Activated T-cell treated with anti-CD3 and anti-CD28 coated beads, Interleukin-2, amount 50 U/mL, for 24 hours (primary cell): ENCODE measurements around the gene PODXL.
A peak's percentile ranks its signal among the peaks of the same experiment; 100 is the strongest.
"Not testable (repeated sequence)": the region's sequence is repeated elsewhere in the genome, so short reads cannot be mapped to it uniquely, and the experiment has no call there.

Experiments used
- DNase-seq: peaks from one replicate; pipeline ENCODE4 v3.0.0-alpha.2; 2020
- H3K27ac Mint-ChIP-seq: 2 replicates; pipeline ENCODE4 v1.8.0; 2020; ENCODE audit warnings: mild to moderate bottlenecking, mixed read lengths
- H3K27me3 Mint-ChIP-seq: 2 replicates; pipeline ENCODE4 v1.8.0; 2020; ENCODE audit warnings: mixed read lengths
- H3K36me3 Mint-ChIP-seq: 2 replicates; pipeline ENCODE4 v1.8.0; 2020; ENCODE audit warnings: low read depth, mixed read lengths
- H3K4me1 Mint-ChIP-seq: 2 replicates; pipeline ENCODE4 v1.8.0; 2020; ENCODE audit warnings: low read depth, mixed read lengths
- H3K4me3 Mint-ChIP-seq: 2 replicates; pipeline ENCODE4 v1.8.0; 2020; ENCODE audit warnings: mild to moderate bottlenecking, moderate library complexity, mixed read lengths
- H3K9me3 Mint-ChIP-seq: 2 replicates; pipeline ENCODE4 v1.8.0; 2020; ENCODE audit warnings: mixed read lengths

Gene PODXL

DNA sequence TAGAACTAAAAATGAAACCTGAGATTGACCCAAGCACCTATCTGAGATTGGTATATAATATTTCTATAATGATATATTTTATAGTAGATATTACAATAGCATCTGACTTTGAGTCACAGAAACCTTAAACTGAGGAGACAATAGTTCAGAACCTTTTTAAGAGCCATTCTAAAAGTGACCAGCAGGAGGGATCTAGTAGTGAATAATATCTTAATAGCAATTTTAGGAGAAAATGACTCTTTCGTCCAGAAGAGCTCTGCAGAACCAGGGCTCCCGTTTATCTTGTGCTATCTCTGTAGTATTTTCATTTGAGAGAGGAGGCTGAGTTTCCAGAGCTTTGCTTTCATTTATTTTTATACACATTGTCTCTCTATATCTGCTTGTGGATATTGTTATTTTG, 68.1 kb downstream of the PODXL start:
- Mint-ChIP-seq H3K27ac (no peak overlapping the region), H3K36me3 (peaks cover 41% of the 10 kb centered on the region), H3K9me3 (no peaks in the 10 kb centered on the region), H3K4me1 (no peaks in the 10 kb centered on the region), H3K4me3 (no peak overlapping the region), H3K27me3 (no peaks in the 10 kb centered on the region)
- DNase-seq = no peak

DNA sequence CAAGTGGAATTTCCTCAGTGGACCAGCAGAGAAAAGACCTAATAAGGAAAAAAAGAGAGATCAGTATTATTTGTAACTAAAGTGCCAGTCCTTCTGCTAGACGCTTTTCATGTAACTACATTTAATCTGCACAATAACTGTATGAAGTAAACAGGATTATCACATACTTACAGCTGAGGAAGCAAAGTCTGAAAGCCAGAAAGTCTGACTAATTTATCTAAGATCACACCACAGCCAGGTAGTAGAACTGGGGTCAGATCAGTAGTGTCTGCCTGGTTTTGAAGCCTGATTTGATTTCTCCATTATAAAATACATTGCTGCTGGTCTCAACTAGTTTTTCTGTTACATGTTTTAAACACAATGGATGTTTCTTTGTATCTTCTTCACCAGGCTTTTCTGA, 69.2 kb downstream of the PODXL start:
- Mint-ChIP-seq H3K4me1 (no peaks in the 10 kb centered on the region), H3K4me3 (no peak overlapping the region), H3K36me3 (peaks cover 40% of the 10 kb centered on the region), H3K27me3 (no peaks in the 10 kb centered on the region), H3K27ac (peak overlapping the region; percentile 63), H3K9me3 (no peaks in the 10 kb centered on the region)
- no peak for DNase-seq

DNA sequence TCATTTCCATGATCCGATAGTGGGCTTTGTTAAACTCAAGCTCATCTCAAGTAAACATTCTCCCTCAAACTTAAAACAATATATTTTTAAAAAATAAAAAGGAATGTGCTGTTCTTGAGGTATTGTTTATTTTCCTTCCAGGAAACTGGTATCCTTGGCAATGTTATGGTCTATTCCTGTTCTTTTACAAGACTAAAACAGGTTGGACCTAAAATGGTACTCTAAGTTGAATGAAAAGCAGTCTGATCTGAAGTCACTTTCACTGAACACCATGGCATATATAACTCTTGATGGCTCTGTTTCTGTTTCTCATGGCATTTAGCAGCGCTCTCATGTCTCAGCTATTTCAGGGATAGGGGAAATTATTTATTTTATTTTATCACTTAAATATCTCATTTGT, 70.1 kb downstream of the PODXL start:
- DNase-seq = no peak
- Mint-ChIP-seq H3K4me1 (no peaks in the 10 kb centered on the region), H3K36me3 (peaks cover 45% of the 10 kb centered on the region), H3K27me3 (no peaks in the 10 kb centered on the region), H3K9me3 (no peaks in the 10 kb centered on the region), H3K27ac (peak overlapping the region; percentile 27), H3K4me3 (no peak overlapping the region)

DNA sequence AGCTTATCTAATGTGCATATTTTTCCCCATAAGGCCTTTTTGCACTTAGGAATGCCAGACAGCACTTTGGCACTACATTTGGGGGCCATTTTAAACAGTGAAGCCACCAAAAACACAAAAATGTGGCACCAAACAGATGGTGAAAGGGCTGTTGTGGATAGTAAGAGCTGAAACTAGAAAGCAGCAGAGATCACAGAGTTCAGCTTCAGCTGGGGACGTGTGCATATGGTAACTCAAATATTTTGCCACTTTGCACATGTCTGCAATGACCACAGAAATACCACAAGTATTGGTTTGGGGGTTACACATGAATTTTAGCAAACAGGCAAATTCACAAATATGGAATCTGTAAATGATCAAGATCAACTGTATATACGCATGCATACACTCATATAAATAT, 72.8 kb downstream of the PODXL start:
- Mint-ChIP-seq H3K9me3 (no peaks in the 10 kb centered on the region), H3K36me3 (peaks cover 53% of the 10 kb centered on the region), H3K27ac (no peak overlapping the region), H3K27me3 (no peaks in the 10 kb centered on the region), H3K4me1 (no peaks in the 10 kb centered on the region), H3K4me3 (no peak overlapping the region)
- no peak for DNase-seq

DNA sequence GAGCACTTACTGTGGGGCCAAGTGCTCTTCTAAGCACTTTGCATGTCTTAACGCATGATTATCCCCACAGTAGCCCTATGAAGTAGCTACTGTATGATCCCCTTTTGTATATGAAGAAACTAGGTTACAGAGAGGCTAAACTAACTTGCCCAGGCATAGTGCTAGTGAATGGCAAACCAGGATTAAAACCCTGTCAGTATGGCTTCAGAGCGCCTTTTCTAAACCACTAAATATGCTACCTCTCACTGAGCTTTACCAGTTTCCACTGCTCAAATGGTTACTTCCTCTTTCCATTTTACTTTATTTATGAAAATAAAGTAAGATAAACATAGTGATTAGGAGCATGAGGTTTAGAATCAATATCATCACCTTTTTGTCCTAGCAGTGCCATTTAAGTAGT, 73.6 kb downstream of the PODXL start:
- Mint-ChIP-seq H3K27ac (no peak overlapping the region), H3K36me3 (peaks cover 54% of the 10 kb centered on the region), H3K27me3 (no peaks in the 10 kb centered on the region), H3K4me3 (no peak overlapping the region), H3K4me1 (no peaks in the 10 kb centered on the region), H3K9me3 (no peaks in the 10 kb centered on the region)
- no peak for DNase-seq

DNA sequence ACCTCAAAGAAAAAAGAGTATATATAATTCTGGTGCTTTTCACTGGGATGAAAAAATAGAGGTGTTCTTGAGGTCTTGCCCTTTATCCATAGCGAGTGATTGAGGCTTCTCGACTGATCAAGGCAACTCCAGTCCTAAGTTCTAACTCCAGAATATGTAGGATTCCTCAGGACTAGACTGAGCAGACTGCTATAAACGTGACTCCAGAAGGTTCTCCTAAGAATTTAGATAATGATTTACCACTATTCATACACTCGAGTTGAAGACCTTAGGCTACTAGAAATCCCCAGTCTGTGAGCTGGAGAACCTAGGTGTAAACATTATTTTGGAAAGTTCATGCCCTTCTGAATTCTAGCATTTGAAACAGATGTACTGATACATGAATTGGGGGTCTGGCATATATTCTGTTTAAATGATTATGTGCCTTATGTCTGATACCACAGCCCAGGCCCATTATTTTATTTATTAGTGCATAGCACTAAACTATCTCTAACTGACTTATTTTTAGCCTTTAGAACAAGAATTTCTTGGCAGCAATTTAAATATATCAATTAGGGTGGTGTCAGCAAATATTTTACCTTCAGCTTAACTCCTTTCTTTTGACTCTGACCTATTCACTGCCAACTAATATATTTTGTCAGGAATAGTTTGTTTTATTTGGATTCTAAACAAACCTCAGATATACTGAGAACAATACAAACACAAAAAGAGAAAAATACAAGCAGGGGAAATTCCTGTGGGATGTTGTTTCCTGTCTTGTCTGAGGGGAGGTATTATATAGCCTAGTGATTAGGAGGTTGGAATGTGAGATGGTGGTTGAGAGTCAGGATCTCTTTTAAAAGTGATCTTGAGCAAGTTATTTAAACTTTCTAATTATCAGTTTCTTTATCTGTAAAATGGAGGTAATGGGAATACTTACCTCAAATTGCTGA, 75.8 kb downstream of the PODXL start:
- H3K27ac Mint-ChIP-seq = no peak overlapping the region
- H3K36me3 Mint-ChIP-seq = peaks cover 50% of the 10 kb centered on the region
- no peak overlapping the region for H3K4me3 Mint-ChIP-seq
- DNase-seq = no peak
- H3K4me1 Mint-ChIP-seq = no peaks in the 10 kb centered on the region
- H3K9me3 Mint-ChIP-seq = no peaks in the 10 kb centered on the region
- H3K27me3 Mint-ChIP-seq = no peaks in the 10 kb centered on the region

DNA sequence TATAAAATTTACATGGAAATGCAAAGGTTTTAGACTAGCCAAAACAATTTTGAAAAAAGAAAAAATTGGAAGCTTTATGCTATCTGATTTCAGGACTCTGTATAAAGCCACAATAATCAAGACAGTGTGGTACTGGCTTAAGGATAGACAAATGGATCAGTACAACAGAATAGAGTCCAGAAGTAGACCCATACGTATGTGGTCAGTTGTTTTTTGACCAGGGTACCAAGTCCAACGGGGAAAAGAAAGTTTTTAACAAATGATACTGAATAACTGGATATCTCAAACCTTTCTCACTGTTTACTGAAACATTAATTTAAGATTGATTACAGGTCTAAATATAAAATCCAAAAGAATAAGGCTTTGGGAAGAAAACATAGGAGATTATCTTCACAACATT, 79.7 kb downstream of the PODXL start:
- Mint-ChIP-seq H3K4me1 (no peaks in the 10 kb centered on the region), H3K4me3 (no peak overlapping the region), H3K27me3 (no peaks in the 10 kb centered on the region), H3K9me3 (no peaks in the 10 kb centered on the region), H3K36me3 (peaks cover 64% of the 10 kb centered on the region), H3K27ac (no peak overlapping the region)
- no peak for DNase-seq

DNA sequence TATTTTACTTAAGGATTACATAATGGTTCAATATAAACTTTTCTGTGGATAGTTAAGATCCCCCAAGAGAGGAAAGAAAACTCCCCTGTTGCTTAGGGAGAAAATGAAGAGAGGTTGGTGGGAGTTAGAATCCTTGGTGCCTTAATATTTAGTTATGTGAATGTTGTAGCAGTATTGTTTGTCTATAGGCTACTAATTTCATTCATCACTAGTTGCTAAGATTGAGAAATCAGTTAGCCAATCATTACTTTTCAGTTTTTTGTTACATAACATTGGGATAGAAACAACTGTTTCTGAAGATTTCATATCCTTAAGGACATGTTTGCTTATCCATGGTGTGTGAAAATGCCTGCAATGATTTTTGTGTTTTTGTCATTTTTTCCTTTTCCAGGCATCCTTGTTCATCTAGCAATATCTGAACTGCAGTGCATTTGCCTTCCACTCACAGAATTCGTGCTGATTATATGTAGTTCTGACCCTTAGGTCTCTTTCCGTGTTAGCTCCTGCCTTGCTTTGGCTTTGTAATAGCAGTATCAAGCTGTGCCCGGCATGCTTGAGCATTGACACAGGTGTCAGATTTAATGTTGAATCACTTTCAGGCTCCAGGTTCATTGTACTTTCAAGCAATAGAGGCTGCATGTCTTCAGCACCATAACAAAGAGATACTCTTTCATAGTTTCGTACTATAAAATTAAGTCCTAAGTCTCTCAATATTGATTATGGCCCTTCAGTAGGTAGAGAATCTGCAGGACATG, 85.0 kb downstream of the PODXL start:
- Mint-ChIP-seq H3K4me3 (no peak overlapping the region), H3K4me1 (no peaks in the 10 kb centered on the region), H3K27me3 (no peaks in the 10 kb centered on the region), H3K36me3 (peaks cover 88% of the 10 kb centered on the region), H3K9me3 (no peaks in the 10 kb centered on the region), H3K27ac (no peak overlapping the region)
- DNase-seq = no peak

DNA sequence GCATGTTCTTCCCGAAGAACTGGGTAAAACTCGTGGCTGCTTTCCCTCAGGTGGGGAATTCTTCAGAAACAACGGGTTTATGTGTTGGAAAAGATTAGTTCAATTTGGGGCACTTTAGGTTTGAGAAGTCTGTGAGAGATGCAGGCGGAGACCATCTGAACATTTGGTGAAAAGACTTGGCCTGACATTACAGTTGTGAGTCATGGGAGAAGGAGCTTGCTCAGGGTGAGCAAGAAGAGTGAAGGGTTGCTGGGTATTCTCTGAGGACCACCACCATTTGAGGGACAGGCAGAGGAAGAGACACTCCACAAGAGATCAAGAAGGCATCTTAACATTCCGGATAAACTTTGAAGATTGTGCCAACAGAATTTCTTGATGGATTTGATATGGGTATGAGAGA, 88.6 kb downstream of the PODXL start:
- no peaks in the 10 kb centered on the region for H3K9me3 Mint-ChIP-seq
- DNase-seq = no peak
- H3K36me3 Mint-ChIP-seq = peaks cover 88% of the 10 kb centered on the region
- H3K27ac Mint-ChIP-seq = no peak overlapping the region
- H3K4me3 Mint-ChIP-seq = no peak overlapping the region
- no peaks in the 10 kb centered on the region for H3K4me1 Mint-ChIP-seq
- H3K27me3 Mint-ChIP-seq = no peaks in the 10 kb centered on the region

DNA sequence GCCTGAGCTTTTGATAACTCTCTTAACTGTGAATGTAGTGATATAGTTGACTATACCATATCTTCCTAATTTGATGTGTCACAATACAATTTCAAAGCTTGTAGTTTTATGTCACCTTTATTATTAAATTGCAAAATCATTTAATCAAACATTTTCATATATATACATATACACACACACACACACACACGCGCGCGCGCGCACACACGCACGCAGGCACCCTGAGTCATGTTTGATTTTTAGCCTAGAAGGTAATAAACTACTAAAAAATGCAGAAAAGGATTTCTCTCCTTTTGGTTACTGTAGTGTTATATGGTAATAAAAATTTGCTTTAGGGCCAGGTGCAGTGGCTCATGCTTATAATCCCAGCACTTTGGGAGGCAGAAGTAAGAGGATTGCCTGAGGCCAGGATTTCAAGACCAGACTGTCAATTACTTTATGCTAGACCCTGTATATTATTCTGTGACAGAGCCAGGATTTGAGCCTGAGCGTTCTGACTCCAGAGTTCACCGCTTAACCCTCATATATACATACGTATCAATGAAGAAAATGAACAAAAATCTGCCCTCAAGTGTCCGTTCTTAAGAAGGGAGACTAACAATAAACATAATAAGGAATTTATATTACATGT, 89.6 kb downstream of the PODXL start:
- Mint-ChIP-seq H3K4me1 (no peaks in the 10 kb centered on the region), H3K9me3 (no peaks in the 10 kb centered on the region), H3K36me3 (peaks cover 90% of the 10 kb centered on the region), H3K27me3 (no peaks in the 10 kb centered on the region), H3K27ac (no peak overlapping the region), H3K4me3 (no peak overlapping the region)
- DNase-seq = no peak

DNA sequence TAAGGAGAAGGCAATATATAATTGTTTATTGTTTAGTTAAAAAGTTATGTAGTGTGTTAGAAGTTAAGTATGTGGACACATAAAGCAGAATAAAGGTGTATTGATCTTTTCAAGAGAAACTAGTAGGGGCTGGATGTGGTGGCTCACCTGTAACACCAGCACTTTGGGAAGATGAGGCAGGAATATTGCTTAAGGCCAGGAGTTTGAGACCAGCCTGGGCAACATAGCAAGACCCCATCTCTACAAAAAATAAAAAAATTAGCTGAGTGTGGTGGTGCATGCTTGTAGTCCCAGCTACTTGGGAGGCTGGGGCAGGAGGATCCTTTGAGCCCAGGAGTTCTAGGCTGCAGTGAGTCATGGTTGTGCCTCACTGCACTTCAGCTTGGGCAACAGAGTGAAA, 93.7 kb downstream of the PODXL start:
- not testable (repeated sequence) for H3K27me3 Mint-ChIP-seq, DNase-seq, H3K9me3 Mint-ChIP-seq, H3K4me1 Mint-ChIP-seq, H3K4me3 Mint-ChIP-seq, H3K27ac Mint-ChIP-seq
- peaks cover 77% of the 10 kb centered on the region for H3K36me3 Mint-ChIP-seq

DNA sequence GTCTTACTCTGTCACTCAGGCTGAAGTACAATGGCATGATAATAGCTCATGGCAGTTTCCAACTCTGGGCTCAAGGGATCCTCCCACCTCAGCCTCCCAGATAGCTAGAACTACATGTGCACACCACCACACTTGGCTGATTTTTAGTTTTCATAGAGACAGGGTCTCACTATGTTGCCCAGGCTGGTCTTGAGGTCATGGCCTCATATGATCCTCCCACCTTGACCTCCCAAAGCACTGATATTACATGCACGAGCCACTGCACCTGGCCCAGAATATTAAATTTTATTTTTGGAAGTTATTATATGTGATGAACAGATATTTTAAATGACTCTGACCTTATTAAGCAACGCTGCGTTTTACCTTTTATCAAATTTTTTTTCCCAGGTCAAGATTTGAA, 94.4 kb downstream of the PODXL start:
- Mint-ChIP-seq H3K9me3 (no peaks in the 10 kb centered on the region), H3K4me1 (peaks cover 5% of the 10 kb centered on the region), H3K4me3 (no peak overlapping the region), H3K36me3 (peaks cover 75% of the 10 kb centered on the region), H3K27me3 (no peaks in the 10 kb centered on the region), H3K27ac (no peak overlapping the region)
- no peak for DNase-seq

DNA sequence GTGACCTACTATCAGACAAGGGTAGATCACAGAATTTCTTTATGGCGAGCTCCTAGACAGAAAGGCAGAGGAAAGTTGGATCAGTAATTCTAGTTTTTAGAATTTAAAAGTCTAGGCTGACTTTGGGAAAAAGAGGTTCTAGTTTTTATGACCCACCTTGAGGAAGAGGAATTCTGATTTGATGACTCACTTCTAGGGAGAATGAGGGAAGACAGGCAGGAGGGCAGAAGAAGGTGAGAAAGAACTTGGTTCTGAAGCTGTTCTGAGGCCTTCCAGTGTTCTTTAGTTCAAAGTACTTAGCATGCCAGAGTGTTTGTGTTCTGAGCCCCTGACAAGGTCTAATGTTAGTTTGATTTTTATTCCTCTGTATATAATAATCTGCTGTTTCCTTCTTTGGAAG, 97.2 kb downstream of the PODXL start:
- Mint-ChIP-seq H3K4me1 (peaks cover 5% of the 10 kb centered on the region), H3K27me3 (no peaks in the 10 kb centered on the region), H3K36me3 (peaks cover 77% of the 10 kb centered on the region), H3K27ac (no peak overlapping the region), H3K9me3 (no peaks in the 10 kb centered on the region), H3K4me3 (no peak overlapping the region)
- DNase-seq = no peak

DNA sequence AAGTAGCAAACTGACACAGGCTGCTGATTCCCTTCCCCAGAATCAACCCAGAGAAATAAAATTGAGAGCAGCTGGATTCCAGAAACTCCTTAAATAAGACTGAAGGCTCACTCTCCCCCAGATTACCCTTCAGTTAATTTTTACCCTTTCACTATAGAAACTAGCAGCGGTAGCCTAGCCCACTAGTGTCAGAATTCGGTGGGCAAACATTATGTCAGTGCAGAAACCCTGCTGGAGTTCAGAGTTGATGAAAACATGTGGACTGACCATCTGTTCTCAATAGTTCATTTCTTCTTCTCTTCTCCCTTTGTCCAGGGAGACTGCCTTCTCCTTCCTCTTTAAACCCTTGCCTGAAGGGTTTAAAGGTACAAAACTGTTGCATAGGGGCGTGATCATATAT, 100.1 kb downstream of the PODXL start:
- peaks cover 70% of the 10 kb centered on the region for H3K36me3 Mint-ChIP-seq
- H3K27me3 Mint-ChIP-seq = no peaks in the 10 kb centered on the region
- no peaks in the 10 kb centered on the region for H3K9me3 Mint-ChIP-seq
- H3K27ac Mint-ChIP-seq = no peak overlapping the region
- peaks cover 5% of the 10 kb centered on the region for H3K4me1 Mint-ChIP-seq
- H3K4me3 Mint-ChIP-seq = no peak overlapping the region
- DNase-seq = no peak

DNA sequence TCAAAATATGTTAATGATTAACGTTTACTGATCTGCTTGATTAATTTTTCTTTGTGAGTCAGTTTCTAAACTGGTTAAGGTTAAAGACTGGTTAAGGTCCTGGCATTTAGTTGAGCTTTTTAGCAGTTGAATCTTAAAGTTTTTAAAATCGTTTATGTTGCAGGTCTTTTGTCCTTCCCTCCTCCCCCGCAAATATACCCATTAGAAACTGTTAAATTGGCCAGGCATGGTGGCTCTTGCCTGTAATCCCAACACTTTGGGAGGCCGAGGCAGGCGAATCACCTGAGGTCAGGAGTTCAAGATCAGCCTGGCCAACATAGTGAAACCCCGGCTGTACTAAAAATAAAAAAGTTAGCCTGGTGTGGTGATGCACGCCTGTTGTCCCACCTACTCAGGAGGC, 100.9 kb downstream of the PODXL start:
- H3K9me3 Mint-ChIP-seq = no peaks in the 10 kb centered on the region
- H3K27me3 Mint-ChIP-seq = no peaks in the 10 kb centered on the region
- no peak for DNase-seq
- no peak overlapping the region for H3K27ac Mint-ChIP-seq
- H3K36me3 Mint-ChIP-seq = peaks cover 71% of the 10 kb centered on the region
- no peak overlapping the region for H3K4me3 Mint-ChIP-seq
- H3K4me1 Mint-ChIP-seq = peaks cover 5% of the 10 kb centered on the region
